Cardiac fibroblast (primary cell): Measurements from ENCODE around the gene TXNRD2.

Source experiments
- DNase-seq, 2 donors: peaks; one replicate each; pipeline versions ENCODE4 v3.0.0 to v3.0.0-alpha.2; 2010; ENCODE audit warnings: low read depth in 2 of 2
- H3K4me3 ChIP-seq, 2 donors: replicated peaks in 1 of 2; 1 replicate in 1 of 2; 2 replicates in 1 of 2; pipeline ENCODE4 v1.5.1; 2011; ENCODE audit warnings: low read depth in 2 of 2, low read length in 2 of 2, mild to moderate bottlenecking in 2 of 2, moderate library complexity in 1 of 2
- CTCF ChIP-seq: IDR thresholded peaks from one replicate; pipeline ENCODE4 v1.5.1; 2011; ENCODE audit warnings: low read depth, mild to moderate bottlenecking, low read length, inconsistent platforms

Gene TXNRD2

GRCh38 chr22:19831016-19831415, 110.6 kb downstream of the TXNRD2 start:
- H3K4me3 ChIP-seq: no peak overlapping the region
- DNase-seq: no peak
- TF ChIP-seq CTCF: no peak

- H3K4me3 ChIP-seq: no peak overlapping the region
- no peak for TF ChIP-seq CTCF
- no peak for DNase-seq
These were observed 113.6 kb downstream of the TXNRD2 start for GRCh38 chr22:19828035-19828401.

GRCh38 chr22:19827341-19828034, 114.1 kb downstream of the TXNRD2 start:
- no peak for TF ChIP-seq CTCF
- H3K4me3 ChIP-seq: no peak overlapping the region
- DNase-seq: no peak

- no peak for TF ChIP-seq CTCF
- H3K4me3 ChIP-seq: no peak overlapping the region
- no peak for DNase-seq
These were observed 115.0 kb downstream of the TXNRD2 start for GRCh38 chr22:19826619-19826950.

- no peak overlapping the region for H3K4me3 ChIP-seq
- no peak for TF ChIP-seq CTCF
- DNase-seq: no peak
These were observed 115.6 kb downstream of the TXNRD2 start for GRCh38 chr22:19825904-19826618.
